DLD1 (cell line): ENCODE results near the gene CREB3.

Experiments
- in situ Hi-C: cut with HindIII; loops from 2 replicates; pipeline ENCODE4 v1.10.0; 2017; ENCODE audit warnings: low sequenced_read_pairs

CREB3 gene

DNA sequence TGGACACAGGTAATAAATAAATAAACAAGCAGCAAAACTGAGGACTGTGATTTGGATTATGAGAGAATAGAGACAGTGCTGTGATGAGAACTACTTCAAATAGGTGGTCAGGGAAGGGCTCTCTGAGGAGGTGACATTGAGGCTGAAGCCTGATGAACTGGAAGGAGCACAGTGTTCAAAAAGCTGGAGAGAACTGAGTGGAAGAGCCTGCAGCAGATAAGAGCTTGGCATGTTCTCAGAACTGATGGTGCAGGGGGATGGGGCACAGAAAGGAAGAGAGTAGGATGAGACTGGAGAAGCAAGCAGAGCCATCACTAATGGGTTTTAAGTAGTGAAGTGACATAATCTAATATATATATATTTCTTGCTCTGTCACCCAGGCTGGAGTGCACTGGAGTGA, 31.5 kb upstream of the CREB3 start:
- in situ Hi-C loops: no loop called here

DNA sequence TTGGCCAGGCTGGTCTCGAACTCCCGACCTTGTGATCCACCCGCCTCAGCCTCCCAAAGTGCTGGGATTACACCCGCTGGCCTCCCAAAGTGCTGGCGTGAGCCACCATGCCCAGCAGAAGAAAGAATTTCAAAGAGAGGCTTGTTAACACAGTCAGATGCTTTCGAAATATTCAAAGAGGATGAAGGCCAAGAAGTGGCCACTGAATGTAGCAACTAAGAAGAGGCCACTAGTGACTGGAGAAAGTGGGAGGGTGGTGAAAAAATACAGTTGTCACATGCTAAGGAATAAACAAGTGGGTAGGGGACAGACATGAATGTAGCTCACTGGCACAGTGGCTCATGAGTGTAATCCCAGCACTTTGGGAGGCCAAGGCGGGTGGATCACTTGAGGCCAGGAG, 29.8 kb upstream of the CREB3 start:
- in situ Hi-C loops: no loop called here

DNA sequence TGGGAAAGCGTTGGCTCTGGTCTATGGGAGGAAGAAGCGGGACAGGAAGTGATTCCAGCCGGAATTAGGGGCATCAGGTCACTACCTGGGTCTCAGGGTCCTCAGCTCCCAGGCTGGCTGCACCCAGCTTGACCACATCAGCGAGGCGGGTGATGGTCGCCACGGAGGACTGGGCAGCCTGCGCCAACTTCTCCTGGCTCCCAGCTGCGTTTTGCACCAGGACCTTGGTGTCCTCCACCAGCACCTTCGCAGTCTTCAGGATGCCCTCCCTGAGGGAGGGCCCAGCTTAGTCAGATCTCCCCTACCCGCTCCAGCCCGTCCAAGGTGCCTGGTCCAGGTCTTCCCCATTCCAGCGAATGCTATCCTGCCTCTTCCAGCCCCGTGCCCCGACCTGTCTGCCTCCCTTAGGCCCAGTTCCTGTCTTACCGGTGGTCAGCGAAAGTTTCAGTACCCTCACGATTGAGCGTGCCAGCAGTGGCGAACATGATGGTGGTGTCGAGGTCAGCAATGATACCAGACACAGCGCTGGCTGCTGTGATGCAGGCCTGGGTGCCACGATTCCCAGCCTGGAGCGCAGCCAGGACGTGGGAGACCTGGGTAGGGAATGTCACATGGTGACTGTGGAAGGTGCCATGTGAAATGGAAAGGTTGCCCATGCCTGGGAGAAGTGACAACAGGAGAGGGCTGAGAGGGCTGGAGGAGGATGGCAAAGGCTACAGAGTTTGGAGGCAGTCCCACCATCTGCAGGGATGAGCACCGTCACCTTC, 28.4 kb upstream of the CREB3 start:
- in situ Hi-C loops: no loop called here

DNA sequence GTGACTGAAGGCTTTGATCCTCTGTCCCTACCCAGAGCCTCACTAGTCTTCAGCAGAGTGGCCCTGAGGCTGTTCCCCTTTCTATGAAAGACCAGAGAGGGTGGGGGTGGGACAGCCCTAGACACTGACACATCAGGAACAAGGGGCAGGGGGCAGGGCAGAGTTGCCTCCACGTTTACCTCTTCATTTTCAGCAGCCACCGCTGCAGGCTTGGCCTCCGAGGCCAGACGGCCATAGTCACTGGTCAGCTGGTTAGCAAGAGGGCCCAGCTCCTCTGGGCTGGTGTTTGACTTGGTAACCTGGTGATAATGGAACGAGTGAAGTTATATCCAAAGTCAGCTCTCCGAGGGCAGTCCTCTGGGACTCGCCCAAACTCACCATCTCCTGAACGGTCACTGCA, 27.1 kb upstream of the CREB3 start:
- in situ Hi-C loops: no loop called here

DNA sequence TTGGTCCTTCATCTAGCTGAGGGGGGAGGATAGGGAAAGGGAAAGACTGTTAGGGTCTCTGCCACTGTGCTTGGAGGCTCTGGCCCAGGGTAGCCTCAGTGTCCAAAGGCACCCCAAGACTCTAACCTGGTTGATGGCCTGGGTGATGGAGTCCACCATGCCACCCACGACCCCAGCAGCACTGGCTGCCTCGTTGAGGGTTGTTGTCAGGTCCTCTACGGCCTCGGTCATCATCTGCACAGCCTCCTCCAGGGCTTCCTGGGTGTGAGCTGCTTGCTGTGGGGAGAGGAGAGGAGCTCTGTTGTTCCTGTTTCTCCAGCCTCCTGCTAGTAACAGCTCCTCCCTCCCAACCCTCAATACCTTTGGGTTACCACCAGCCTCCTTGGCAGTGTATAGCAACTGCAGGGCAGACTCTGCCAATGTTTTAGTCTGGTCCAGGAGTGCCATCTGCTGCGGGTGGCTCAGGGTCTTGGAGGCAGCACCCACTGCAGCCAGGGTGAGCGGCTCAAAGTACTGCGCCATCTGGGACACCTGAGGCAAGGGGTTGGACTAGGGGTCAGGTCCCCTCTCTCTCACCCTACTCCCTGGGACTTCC, 26.5 kb upstream of the CREB3 start:
- in situ Hi-C loops: no loop called here

DNA sequence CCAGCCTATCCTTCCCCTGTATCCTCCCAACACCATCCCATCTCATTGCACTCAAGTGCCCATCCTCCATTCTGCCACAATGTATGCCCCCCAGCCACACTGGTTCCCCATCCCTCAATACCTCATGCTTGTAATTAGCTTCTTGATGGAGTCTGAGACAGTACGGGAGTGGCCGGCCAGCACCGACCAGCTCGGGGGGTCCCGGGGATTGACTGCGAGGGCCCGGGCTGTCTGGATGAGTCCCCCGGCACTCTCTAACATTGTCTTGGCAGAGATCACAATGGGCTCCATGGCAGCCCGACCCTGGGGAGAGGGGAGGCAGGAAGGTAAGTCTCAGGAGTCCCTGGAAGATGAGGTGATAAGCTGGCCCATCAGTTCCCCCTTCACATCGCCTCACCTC, 25.5 kb upstream of the CREB3 start:
- in situ Hi-C loops: no loop called here

DNA sequence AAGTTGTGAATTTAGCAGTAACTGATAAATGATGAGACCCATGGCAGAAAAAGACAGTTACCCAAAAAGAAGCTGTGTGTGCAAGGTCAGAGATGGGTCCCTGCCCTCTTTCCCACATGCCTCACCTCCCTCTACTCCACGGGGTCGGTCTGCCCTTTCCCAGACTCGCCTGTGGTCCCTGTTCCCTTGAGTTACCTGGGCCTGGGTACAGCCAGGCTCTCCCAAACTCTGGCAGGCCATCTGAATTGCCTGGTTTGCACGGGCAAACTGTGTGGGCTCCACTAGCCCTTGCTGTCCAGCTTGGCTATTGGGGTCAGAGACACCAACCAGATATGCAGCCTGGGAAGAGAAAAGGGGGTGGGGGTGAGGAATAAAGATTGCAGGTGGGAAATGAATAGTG, 24.3 kb upstream of the CREB3 start:
- in situ Hi-C loops: no loop called here

DNA sequence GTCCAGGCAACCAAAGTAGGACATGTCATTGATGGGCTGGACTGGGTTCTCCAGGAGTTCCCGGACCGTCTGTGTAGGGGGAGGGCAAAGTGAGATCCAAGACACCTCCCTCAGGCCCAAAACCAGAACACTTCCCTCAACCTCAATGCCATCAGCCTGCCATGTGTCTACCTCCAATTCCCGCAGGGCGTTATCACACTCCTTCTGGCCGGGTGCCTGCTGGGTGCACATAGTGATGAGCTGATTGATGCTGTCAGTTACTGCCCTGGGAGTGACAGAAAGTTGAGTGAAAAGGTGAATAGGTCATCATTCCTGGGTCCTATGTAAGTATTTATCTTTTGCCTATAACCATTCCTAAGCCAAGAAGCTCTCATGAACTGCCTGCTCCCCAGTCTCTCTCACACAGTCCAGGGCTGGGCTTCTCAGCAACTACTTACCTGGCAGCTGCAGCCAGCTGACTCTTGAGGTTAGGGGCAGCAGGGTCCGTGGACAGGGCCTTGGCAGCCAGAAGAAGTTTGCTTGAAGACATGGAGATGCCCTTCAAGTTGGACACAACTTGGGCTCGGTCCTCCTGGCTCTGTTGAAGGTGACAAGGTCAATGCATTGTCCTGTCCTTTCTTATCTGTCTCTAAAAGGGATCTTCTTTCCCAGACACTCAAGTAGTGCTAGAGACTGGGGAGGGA, 21.5 kb upstream of the CREB3 start:
- in situ Hi-C loops: no loop called here

DNA sequence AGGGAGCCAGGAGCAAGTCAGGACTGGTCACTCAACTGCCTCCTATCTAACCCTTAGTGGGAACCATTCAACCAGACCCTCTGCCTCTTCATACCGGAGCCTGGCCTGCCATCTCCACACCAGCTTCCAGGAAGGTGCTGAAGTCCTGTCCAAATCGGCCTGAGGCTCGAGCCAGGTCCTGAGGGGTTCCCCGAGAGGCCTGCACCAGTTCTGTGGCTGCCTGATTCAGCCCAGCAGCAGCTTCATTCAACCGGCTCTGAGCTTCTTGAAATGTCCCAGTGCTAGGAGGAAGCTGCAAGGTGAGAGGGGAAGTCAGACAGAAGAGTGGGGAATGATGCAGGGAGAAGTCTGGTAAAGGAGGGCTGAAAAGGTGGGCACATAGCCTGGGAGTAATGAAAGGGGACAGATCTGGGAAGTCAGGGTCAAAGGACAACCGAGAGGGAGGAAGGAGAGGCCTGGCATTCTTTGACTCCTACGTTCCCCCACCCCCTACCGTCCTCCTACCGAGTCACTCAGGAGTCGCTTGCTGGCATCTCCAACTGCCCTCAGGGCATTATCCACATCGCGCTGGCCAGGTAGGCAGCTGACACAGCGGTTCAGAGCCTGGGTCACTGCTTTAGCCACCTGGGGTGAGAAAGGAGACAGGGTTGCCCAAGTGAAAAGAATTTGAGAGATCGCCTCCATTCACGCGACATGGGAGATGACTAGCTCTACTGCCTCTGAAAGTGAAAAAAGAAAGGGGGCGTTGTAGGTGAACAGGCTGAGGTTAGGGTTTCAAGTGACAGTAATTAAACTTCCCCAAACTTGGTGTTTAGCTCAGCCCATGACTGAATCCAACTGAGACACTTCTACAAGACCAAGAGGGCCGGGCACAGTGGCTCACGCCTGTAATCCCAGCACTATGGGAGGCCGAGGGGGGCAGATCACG, 20.7 kb upstream of the CREB3 start:
- in situ Hi-C loops: no loop called here

DNA sequence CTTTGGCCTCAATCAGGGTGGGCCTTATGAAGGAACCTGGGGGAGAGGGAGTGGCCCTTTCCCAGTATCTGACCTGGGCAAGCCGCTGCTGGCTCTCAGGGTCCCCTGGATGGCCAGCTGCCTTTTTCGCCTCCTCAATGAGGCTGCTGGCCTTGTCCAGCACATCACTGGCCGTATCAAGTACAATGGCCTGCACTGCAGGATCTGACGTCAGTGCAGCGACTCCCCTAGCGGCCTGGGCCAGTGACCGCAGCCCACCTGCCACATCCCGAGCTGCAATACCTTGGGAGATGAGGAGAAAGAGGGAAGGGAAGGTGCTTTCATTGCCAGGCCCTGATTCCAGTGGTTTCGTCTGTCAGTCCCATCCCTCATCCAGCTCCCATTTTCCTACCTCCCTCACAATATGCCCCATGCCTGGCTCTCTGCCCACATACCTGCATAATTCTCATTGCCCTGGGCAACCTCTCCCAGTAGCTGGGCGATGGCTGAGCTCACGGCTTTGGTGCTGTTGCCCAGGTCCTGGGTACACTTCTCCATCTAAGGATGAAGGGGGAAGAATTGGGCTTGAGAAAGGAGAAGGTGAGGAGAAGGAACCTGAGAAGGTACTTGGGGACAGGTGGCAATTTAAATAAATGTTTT, 19.6 kb upstream of the CREB3 start:
- in situ Hi-C loops: no loop called here

DNA sequence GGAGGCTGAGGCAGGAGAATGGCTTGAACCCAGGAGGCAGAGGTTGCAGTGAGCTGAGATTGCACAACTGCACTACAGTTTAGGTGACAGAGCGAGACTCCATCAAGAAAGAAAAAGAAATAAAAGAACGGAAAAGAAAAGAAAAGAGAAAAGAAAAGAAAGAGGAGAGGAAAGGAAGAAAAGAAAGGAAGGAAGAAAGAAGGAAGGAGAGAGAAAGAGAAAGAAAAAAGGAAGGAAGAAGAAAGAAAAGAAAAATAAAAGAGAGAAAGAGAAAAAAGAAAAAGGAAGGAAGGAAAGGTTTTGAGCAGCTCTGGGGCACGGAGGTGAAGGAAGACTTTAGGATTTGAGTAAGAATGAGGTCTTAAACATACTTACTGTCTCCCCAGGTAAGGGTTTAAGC, 18.9 kb upstream of the CREB3 start:
- in situ Hi-C loops: no loop called here

DNA sequence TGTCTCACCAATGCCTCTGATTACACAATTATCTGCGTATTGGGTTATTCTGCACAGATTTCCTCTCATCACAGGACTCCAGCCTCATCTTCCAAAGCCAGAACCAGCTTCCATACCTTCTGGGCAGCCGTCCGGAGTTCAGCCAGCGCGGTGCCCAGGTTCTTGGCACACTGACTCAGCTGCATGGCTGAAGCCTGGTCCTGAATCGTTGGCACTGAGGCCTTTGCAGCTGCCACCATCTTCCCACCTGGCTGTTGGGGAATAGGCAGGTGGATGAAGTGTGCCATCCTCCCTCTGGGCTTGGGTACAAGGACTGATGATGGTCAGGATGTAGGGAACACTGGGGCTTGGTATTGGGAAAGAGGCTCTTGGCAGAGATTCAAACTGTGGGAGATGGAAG, 18.3 kb upstream of the CREB3 start:
- in situ Hi-C loops: no loop called here

DNA sequence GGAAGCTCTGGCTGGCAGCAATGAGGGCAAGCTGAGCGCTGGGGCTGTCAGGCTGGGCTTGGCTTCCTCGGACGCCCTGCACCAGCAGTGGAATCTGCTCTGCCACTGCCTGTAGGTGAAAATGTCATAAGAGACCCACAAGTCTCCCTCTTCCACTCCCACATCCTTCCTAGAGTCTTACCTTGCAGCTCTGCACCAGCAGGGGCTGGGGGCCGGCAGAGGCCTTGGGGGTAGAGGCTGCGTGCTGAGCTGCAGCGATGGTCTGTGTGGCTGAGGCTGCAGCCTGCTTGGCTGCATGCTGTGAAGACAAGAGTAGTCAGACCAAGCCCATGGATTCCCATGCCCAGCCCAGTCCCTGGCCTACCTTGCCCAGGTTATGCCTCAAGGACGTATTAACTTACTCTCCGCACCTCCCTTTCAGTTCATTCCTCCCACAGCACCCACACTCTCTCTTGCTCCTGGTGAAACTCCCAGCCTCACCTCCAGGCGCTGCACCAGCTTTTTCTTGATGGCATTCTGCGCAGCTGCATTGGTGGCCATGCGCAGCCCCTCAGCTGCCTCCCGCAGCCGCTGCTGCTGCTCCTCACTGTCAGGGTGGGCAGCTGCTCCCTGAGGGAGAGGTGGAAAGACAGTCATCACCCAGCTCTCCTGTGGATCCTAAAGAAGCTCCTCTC, 17.8 kb upstream of the CREB3 start:
- in situ Hi-C loops: no loop called here

DNA sequence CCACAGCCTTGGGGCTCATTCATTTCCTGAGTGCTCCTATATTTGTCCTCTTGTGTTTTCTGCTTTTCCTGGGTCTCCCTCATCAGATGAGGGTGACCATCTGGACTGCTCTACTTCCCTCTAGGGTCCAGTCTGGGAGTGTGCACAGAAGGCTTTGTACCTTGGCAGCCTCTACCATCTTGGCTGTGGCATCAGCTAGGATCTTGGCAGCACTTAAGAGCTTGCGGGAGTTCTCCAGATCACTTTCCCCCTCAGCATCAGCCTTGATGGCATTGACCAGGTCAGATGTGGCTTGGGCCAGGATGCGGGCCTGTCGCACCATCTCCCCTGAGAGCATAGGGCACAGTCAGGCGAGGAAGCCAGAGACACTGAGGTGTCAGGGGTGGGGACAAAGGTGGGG, 16.2 kb upstream of the CREB3 start:
- in situ Hi-C loops: no loop called here

DNA sequence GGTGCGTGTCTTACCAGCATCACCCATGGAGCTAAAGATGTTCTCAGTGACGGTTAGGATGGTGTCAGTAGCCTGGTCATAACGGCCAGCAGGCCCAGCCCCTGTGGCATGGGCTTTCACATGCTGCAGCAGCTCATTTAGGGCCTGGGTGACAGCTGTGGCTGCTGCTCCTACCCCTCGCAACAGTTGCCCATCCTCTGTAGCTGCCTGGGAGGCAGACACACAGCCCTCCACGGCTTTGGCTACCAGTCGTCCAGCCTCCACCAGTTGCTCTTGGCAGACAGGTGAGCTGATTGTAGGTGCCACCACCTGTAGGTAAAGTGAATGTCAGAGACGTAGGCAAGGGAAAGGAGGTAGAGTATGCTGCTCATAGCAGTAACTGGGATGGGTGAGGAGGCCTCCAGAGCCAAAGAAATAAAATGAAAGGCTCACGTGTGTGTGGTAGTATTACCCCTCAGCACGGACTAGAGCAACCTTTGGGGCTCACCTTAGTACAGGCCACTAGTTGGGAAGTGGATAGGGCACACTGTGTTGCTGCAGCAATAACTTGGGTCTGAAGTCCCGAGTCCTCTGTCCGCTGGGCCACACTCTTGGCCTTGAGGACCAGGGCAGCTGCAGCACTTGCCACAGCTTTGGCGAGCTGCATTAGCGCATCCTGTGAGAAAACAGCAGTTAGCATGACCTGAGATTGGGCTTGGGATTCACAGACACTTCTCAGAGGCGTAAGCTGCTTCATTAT, 15.2 kb upstream of the CREB3 start:
- in situ Hi-C loops: no loop called here

DNA sequence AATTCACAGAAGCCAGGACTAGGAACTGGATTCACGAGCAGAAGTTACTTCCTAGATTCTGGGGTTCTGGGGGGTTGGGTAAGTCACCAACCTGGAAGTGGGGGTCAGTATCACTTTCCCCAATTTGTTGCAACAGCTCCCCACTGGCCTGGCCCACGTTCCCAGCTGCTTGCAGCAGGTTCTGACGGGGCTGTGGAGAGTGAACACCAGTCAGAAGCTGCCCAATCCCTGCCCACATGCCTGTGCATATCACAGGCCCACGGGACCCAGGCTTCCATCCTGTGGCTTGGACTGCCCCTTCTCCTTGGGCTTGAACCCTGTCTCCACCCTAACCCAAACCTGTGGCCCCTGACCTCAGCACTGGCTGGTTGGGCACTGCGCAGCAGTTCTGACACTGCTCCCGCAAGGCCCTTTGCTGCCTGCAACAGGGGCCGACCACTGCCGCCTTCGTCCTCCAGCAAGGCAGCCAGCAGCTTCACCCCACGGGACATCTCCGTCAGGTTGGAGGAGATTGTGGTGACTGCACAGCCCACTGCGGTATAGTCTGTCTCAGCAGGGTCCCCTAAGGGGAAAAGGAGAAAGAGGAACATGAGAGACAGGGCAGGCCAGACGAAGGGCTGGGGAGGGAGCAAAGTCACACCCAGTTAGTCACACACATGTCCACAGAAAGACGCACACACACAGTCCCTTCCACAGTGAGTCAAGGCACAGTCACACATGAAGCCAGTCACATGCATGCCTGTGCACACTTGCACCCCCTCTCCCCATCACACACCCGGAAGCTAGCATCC, 13.6 kb upstream of the CREB3 start:
- in situ Hi-C loops: no loop called here

DNA sequence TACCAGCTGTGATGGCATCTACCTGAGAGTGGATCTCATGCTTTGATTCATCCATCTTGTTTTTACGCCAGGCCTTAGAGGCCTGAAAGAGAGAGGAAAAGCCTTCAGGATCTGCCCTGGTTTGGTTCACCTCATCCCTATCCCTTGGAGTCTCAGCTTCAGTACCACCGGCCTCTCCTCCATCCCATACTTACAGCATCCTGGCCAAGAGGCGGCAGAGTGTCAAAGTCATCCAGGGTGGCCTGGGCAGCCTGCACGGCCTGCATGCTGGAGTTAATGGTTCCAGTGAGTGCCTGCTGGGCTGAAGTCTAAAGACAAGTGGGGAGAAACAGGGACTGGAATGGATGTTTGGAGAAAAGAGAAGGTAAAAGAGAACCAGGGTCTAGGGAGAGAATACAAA, 12.9 kb upstream of the CREB3 start:
- in situ Hi-C loops: no loop called here

DNA sequence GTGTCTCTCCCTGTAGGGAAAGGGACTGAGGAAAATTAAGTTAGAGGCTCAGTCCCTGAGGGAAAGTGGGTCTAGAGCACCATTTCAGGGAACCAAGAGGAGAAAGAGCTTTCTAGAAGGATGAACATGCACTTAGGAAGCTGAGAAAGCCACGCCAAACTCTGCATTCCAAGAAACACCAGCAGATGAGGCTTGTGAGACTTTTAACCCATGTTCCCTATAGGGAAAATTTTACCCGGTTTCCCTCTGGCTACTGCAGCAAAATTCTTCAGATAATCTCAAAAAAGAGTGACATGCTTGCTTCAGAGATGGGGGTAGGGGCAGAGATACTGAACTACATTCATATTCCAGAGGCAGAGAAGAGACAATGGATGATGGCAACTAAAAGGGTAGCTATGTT, 9.0 kb upstream of the CREB3 start:
- in situ Hi-C loops: no loop called here

DNA sequence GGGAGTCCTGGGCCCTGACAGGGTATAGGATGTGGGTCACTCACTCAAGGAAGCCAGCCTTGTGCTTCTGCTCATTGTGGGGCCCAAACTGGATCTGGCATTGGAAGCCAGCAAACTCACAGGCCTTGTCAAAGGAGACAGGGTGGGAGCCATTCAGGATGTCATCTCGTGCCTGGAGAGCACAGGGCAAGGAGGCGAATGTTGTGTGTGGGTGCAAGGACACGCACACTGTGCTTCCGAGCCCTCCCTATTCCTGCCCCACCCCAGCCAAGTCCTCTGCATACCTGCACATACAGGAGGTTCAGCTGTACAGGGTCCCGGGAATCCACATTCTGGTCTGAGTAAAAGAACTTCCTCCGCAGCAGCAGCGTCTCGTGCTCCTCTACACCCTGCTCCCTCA, 8.6 kb upstream of the CREB3 start:
- in situ Hi-C loops: no loop called here
